PC-3 (cell line): ENCODE results near the gene EFCC1.

Experiments
- CTCF ChIP-seq: fragments of 300-600 bp; sonication (generic); conservative IDR thresholded peaks from 2 replicates; pipeline ENCODE4 v1.5.1; 2017; ENCODE audit warnings: antibody characterized with exemption, low read depth, mild to moderate bottlenecking, low read length
- EZH2 ChIP-seq: fragments of 300-600 bp; sonication (generic); IDR thresholded peaks from one replicate; pipeline ENCODE4 v1.6.1; 2017; ENCODE audit warnings: antibody characterized with exemption, mild to moderate bottlenecking, low read length; ENCODE audit not compliant: unreplicated experiment
- EZH2phosphoT487 ChIP-seq: fragments of 300-600 bp; sonication (generic); IDR thresholded peaks from 2 replicates; pipeline ENCODE4 v1.6.1; 2018; ENCODE audit warnings: mild to moderate bottlenecking, antibody characterized with exemption, low read length, borderline replicate concordance

DNA sequence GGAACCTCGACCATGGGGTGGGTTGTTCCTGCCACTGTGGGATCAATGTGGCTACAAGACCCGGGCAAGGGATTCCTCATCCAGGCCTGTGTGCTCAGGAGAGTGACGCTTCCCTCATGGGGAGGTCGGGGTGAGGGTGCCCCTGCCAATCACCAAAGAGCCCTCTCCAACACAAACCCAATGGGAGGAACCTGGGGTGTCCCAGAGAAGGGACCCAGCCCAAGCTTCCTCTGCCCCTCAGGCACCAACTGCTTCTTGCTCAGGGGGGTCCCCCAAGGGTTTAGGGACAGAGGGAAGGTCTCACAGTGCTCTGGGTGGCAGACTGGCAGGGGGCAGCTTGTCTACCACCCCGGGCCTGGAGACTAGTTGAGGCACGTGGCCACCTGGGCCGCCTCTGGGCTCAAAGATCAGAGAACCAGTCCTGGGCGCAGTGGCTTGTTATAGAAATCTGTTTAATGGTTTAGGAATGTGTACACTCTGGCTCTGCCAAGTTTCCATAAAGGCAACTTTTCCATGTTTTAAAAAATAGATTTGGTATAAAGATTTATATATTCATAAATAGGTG, 86.1 kb downstream of the EFCC1 start:
- TF ChIP-seq CTCF (no peak), EZH2 (no peak), EZH2phosphoT487 (no peak)
